Body of pancreas (tissue), 4 donors: Measurements from ENCODE around the gene SPINDOC. TPM values are rescaled to one million over a fixed set of nuclear protein-coding genes. Genes with fewer than 3 reads are reported as not detected.

Experiments used
- ATAC-seq: fragments of 150-250 bp; one replicate; pipeline ENCODE4 v1.9.1; 2016
- DNase-seq, 4 donors: peaks; one replicate each; pipeline ENCODE4 v3.0.0-alpha.2; 2019
- H3K27ac ChIP-seq, 4 donors: fragments of 200-600 bp; sonication (generic); 1 replicate in 3 of 4; 2 replicates in 1 of 4; pipeline versions ENCODE4 v1.5.1 to v1.6.1; 2016 to 2019; ENCODE audit warnings: mild to moderate bottlenecking in 1 of 4, mixed read lengths in 1 of 4, moderate library complexity in 1 of 4
- H3K27me3 ChIP-seq, 2 donors: fragments of 200-600 bp; sonication (generic); one replicate each; pipeline ENCODE4 v1.6.0; 2016; ENCODE audit warnings: mild to moderate bottlenecking in 1 of 2
- H3K36me3 ChIP-seq, 2 donors: fragments of 200-600 bp; sonication (generic); replicated peaks in 1 of 2; 2 replicates each; pipeline ENCODE4 v1.5.1; 2016; ENCODE audit warnings: low read depth in 2 of 2; ENCODE audit not compliant: insufficient read depth in 1 of 2
- H3K4me1 ChIP-seq: fragments of 200-600 bp; sonication (generic); one replicate; pipeline ENCODE4 v1.6.0; 2016
- H3K4me3 ChIP-seq, 2 donors: fragments of 200-600 bp; sonication (generic); 1 replicate in 1 of 2; 2 replicates in 1 of 2; pipeline ENCODE4 v1.5.1; 2016 to 2019
- H3K9me3 ChIP-seq, 3 donors: fragments of 200-600 bp; sonication (generic); 1 replicate in 2 of 3; 2 replicates in 1 of 3; pipeline ENCODE4 v1.5.1; 2016
- POLR2A ChIP-seq, 3 donors: fragments of 450-650 bp; IDR thresholded peaks; one replicate each; pipeline ENCODE4 v1.6.1; 2016; ENCODE audit warnings: antibody characterized with exemption in 3 of 3, mild to moderate bottlenecking in 2 of 3
- WGBS, 2 donors: methylation state at CpG; one replicate each; pipeline ENCODE4 v1.1.5; 2017; 5-methylcytosine and 5-hydroxymethylcytosine counted together
- intact Hi-C: fragments of 100-400 bp; cut with DNase I; formaldehyde crosslinking; loops from one replicate; pipeline ENCODE4 v1.15.1; 2023
- total RNA-seq, 2 donors: library from RNA; depleted of rRNA; stranded (reverse); fragments of >200 nt; gene quantifications; one replicate each; pipeline ENCODE4 v1.1.0, GENCODE V29; 2016
- TF ChIP-seq, protein P1 (sequence below), 7 experiments: fragments of 450-650 bp in 4 of 7; fragments of 200-600 bp in 3 of 7; sonication (generic) in 3 of 7; IDR thresholded peaks; one replicate each; pipeline ENCODE4 v1.5.1; 2016 to 2019; ENCODE audit warnings: antibody characterized with exemption in 7 of 7

SPINDOC gene
- total RNA-seq, 2 donors from 2014 or later, result 3.6 to 16.2 TPM

DNA sequence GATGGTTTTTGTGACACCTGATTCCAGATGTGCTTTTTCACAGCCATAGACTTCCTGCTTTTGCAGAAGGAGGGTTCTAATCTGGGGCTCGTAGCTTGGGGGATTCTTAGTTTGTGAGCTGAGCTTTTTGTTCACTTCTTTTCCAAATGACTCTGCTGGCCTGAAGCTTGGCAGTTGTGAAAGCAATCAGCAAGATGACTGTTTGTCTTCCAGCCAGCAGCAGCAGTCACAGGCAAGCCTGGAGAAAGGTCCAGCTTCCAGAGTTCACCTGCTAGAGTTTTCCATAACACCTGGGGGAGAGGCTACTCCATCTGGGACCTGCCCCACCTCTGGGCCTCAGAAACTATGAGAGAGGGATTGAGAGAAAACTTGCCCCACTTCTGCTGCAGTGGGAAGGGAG is 29.8 kb downstream of the SPINDOC start:
- Histone ChIP-seq H3K27ac (peak overlapping the region in 3 of 4 donors; percentile 85 to 95 (median 93)), H3K27me3 (no peaks in the 10 kb centered on the region), H3K4me1 (peaks cover 84% of the 10 kb centered on the region), H3K4me3 (no peak overlapping the region), H3K9me3 (no peaks in the 10 kb centered on the region), H3K36me3 (no peaks in the 10 kb centered on the region)
- 6 to 16% methylated on average over 1 of the region's 1 CpG for WGBS, 2 donors
- peak; percentile 44 to 70 (median 64) for DNase-seq
- intact Hi-C loops, result no loop called here
- no peak for ATAC-seq
- TF ChIP-seq, protein P1, sequence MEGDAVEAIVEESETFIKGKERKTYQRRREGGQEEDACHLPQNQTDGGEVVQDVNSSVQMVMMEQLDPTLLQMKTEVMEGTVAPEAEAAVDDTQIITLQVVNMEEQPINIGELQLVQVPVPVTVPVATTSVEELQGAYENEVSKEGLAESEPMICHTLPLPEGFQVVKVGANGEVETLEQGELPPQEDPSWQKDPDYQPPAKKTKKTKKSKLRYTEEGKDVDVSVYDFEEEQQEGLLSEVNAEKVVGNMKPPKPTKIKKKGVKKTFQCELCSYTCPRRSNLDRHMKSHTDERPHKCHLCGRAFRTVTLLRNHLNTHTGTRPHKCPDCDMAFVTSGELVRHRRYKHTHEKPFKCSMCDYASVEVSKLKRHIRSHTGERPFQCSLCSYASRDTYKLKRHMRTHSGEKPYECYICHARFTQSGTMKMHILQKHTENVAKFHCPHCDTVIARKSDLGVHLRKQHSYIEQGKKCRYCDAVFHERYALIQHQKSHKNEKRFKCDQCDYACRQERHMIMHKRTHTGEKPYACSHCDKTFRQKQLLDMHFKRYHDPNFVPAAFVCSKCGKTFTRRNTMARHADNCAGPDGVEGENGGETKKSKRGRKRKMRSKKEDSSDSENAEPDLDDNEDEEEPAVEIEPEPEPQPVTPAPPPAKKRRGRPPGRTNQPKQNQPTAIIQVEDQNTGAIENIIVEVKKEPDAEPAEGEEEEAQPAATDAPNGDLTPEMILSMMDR (IDR thresholded peaks at IDR 0.05), result no peak
- TF ChIP-seq POLR2A (IDR thresholded peaks at IDR 0.05), result no peak

- H3K4me3 ChIP-seq, result no peak overlapping the region
- H3K9me3 ChIP-seq, result no peaks in the 10 kb centered on the region
- WGBS, 2 donors, result 75 to 78% methylated on average over 4 of the region's 4 CpGs
- no peaks in the 10 kb centered on the region for H3K36me3 ChIP-seq
- H3K4me1 ChIP-seq, result peaks cover 99% of the 10 kb centered on the region
- intact Hi-C loops, result no loop called here
- TF ChIP-seq POLR2A (IDR thresholded peaks at IDR 0.05), result no peak
- no peak for ATAC-seq
- H3K27ac ChIP-seq, result peak overlapping the region; percentile 32 to 95 (median 89)
- no peak for DNase-seq
- H3K27me3 ChIP-seq, result no peaks in the 10 kb centered on the region
Measured at GRCh38 chr11:63844836-63845235, 31.6 kb downstream of the SPINDOC start.

DNA sequence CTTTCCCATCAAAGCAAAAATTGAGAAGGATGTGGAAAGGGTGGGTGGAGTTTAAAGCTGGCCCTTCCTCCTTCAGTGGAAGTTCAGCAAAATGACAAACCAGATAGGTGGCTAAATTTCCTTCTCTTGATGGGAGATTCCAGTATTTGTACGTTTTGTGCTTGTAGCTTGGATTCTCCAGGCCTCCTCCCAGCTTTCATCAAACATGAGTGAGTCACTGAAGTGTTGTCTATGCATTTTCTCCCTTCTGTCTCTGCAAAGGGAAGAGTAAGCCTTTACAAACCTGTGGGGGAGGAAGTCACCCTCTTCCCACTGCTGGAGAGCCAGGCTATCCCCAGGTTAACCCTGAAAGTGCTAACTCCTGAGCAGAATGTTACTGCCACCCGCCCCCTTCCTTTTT is 32.0 kb downstream of the SPINDOC start:
- H3K27me3 ChIP-seq, result no peaks in the 10 kb centered on the region
- ATAC-seq, result no peak
- intact Hi-C loops, result no loop called here
- no peaks in the 10 kb centered on the region for H3K9me3 ChIP-seq
- peak in 1 of 4 donors; percentile 31 for DNase-seq
- H3K36me3 ChIP-seq, result no peaks in the 10 kb centered on the region
- 27 to 53% methylated on average over 2 of the region's 2 CpGs for WGBS, 2 donors
- no peak for TF ChIP-seq POLR2A (IDR thresholded peaks at IDR 0.05)
- TF ChIP-seq, protein P1 (IDR thresholded peaks at IDR 0.05), result no peak
- peak overlapping the region; percentile 32 to 95 (median 89) for H3K27ac ChIP-seq
- H3K4me3 ChIP-seq, result no peak overlapping the region
- H3K4me1 ChIP-seq, result peaks cover 99% of the 10 kb centered on the region

- no peak for DNase-seq
- TF ChIP-seq POLR2A (IDR thresholded peaks at IDR 0.05), result no peak
- TF ChIP-seq, protein P1 (IDR thresholded peaks at IDR 0.05), result no peak
- H3K9me3 ChIP-seq, result no peaks in the 10 kb centered on the region
- intact Hi-C loops, result no loop called here
- H3K36me3 ChIP-seq, result no peaks in the 10 kb centered on the region
- 46 to 48% methylated on average over 2 to 7 of the region's 7 CpGs for WGBS, 2 donors
- no peak for ATAC-seq
- H3K4me3 ChIP-seq, result no peak overlapping the region
- peaks cover 99% of the 10 kb centered on the region for H3K4me1 ChIP-seq
- no peaks in the 10 kb centered on the region for H3K27me3 ChIP-seq
- H3K27ac ChIP-seq, result peak overlapping the region; percentile 32 to 95 (median 89)
Measured at GRCh38 chr11:63845911-63846310, 32.7 kb downstream of the SPINDOC start.

GRCh38 chr11:63846897-63847296 is 33.6 kb downstream of the SPINDOC start:
- no peaks in the 10 kb centered on the region for H3K27me3 ChIP-seq
- DNase-seq (no peak), ATAC-seq (no peak)
- 67 to 72% methylated on average over 6 of the region's 6 CpGs for WGBS, 2 donors
- no peak overlapping the region for H3K4me3 ChIP-seq
- TF ChIP-seq POLR2A (IDR thresholded peaks at IDR 0.05), result no peak
- TF ChIP-seq, protein P1 (IDR thresholded peaks at IDR 0.05), result no peak
- peak overlapping the region; percentile 84 to 95 (median 89) for H3K27ac ChIP-seq
- H3K4me1 ChIP-seq, result peaks cover 99% of the 10 kb centered on the region
- intact Hi-C loops, result no loop called here
- H3K9me3 ChIP-seq, result no peaks in the 10 kb centered on the region
- no peaks in the 10 kb centered on the region for H3K36me3 ChIP-seq
